Measurements from ENCODE around the gene BACE2.
"Not testable (repeated sequence)": the region's sequence is repeated elsewhere in the genome, so short reads cannot be mapped to it uniquely, and the experiment has no call there.

DNA sequence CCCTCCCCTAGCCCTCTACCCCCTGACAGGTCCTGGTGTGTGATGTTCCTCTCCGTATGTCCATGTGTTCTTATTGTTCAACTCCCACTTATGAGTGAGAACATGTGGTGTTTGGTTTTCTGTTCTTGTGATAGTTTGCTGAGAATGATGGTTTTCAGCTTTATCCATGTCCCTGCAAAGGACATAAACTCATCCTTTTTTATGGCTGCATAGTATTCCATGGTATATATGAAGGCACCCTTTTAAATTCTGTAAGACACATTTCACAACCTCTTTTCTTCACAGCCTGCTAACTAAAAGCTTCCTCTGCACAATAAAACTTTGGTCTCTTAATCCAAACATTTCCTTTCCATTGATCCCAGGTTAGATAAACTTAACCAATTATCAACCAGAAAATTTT, 88.3 kb downstream of the BACE2 start:
- TF ChIP-seq CTCF, POLR2A (IDR thresholded peaks at IDR 0.05): not testable (repeated sequence)
